ENCODE results near the gene CPLX4.
A peak's percentile ranks its signal among the peaks of the same experiment; 100 is the strongest.

CPLX4 gene

GRCh38 chr18:59305295-59305694 lies 13.2 kb downstream of the CPLX4 start:
- DNase-seq = no peak

- DNase-seq = no peak
Observed at GRCh38 chr18:59303656-59304195, 14.7 kb downstream of the CPLX4 start.

GRCh38 chr18:59303006-59303405 lies 15.4 kb downstream of the CPLX4 start:
- DNase-seq = no peak

- DNase-seq = no peak
Observed at GRCh38 chr18:59301929-59302328, 16.5 kb downstream of the CPLX4 start.

GRCh38 chr18:59300676-59301285 lies 17.7 kb downstream of the CPLX4 start:
- peak; percentile 22 for DNase-seq

GRCh38 chr18:59298871-59299270 lies 19.6 kb downstream of the CPLX4 start:
- DNase-seq = no peak

GRCh38 chr18:59293317-59293716 lies 25.1 kb downstream of the CPLX4 start:
- DNase-seq = no peak

- DNase-seq = no peak
Observed at GRCh38 chr18:59286341-59286740, 32.1 kb downstream of the CPLX4 start.

GRCh38 chr18:59282341-59282740 lies 36.1 kb downstream of the CPLX4 start:
- no peak for DNase-seq

GRCh38 chr18:59279722-59280121 lies 38.7 kb downstream of the CPLX4 start:
- no peak for DNase-seq

GRCh38 chr18:59279193-59279592 lies 39.3 kb downstream of the CPLX4 start:
- peak; percentile 19 for DNase-seq

GRCh38 chr18:59278793-59279192 lies 39.7 kb downstream of the CPLX4 start:
- no peak for DNase-seq

- DNase-seq = no peak
Observed at GRCh38 chr18:59276047-59276446, 42.4 kb downstream of the CPLX4 start.

- no peak for DNase-seq
Observed at GRCh38 chr18:59275406-59275949, 43.0 kb downstream of the CPLX4 start.

- DNase-seq = no peak
Observed at GRCh38 chr18:59274533-59274928, 43.9 kb downstream of the CPLX4 start.

GRCh38 chr18:59273759-59274532 lies 44.5 kb downstream of the CPLX4 start:
- DNase-seq = no peak

- DNase-seq = peak; percentile 34
Observed at GRCh38 chr18:59272891-59273758, 45.3 kb downstream of the CPLX4 start, which contains the start of gene RAX. TSS of gene RAX (minus strand) at chr18:59273454. CDS start at chr18:59273206, 248 bp downstream.

GRCh38 chr18:59272221-59272888 lies 46.1 kb downstream of the CPLX4 start:
- no peak for DNase-seq

GRCh38 chr18:59271606-59272220 lies 46.7 kb downstream of the CPLX4 start:
- no peak for DNase-seq

- DNase-seq = no peak
Observed at GRCh38 chr18:59270689-59271257, 47.7 kb downstream of the CPLX4 start.

GRCh38 chr18:59269563-59270119 lies 48.8 kb downstream of the CPLX4 start:
- no peak for DNase-seq

All from activated CD4-positive, alpha-beta T cell treated with anti-CD3 and anti-CD28 coated beads, Interleukin-2, amount 50 U/mL, for 16 hours (primary cell).